Measurements from ENCODE around the gene SH3D19.

GRCh38 chr4:151202381-151202780 is 123.0 kb downstream of the SH3D19 start:
- TF ChIP-seq EP300 (IDR thresholded peaks at IDR 0.05) (no peak), POLR2A (IDR thresholded peaks at IDR 0.05) (no peak)
- TF ChIP-seq, protein P1, sequence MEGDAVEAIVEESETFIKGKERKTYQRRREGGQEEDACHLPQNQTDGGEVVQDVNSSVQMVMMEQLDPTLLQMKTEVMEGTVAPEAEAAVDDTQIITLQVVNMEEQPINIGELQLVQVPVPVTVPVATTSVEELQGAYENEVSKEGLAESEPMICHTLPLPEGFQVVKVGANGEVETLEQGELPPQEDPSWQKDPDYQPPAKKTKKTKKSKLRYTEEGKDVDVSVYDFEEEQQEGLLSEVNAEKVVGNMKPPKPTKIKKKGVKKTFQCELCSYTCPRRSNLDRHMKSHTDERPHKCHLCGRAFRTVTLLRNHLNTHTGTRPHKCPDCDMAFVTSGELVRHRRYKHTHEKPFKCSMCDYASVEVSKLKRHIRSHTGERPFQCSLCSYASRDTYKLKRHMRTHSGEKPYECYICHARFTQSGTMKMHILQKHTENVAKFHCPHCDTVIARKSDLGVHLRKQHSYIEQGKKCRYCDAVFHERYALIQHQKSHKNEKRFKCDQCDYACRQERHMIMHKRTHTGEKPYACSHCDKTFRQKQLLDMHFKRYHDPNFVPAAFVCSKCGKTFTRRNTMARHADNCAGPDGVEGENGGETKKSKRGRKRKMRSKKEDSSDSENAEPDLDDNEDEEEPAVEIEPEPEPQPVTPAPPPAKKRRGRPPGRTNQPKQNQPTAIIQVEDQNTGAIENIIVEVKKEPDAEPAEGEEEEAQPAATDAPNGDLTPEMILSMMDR (IDR thresholded peaks at IDR 0.05), result no peak

Measured in ovary (tissue), 3 donors.